RPMI8226 (cell line): ENCODE measurements around the gene PIEZO2.
"Not testable (repeated sequence)": the region's sequence is repeated elsewhere in the genome, so short reads cannot be mapped to it uniquely, and the experiment has no call there.

Source experiments
- DNase-seq: peaks from one replicate; pipeline ENCODE4 v3.0.0-alpha.2; 2015

The PIEZO2 gene

GRCh38 chr18:10660179-10660884, 489.0 kb downstream of the PIEZO2 start:
- peak; percentile 88 for DNase-seq

GRCh38 chr18:10659594-10659993, 489.8 kb downstream of the PIEZO2 start:
- peak; percentile 50 for DNase-seq

- DNase-seq: no peak
Observed at GRCh38 chr18:10659000-10659399, 490.4 kb downstream of the PIEZO2 start.

- DNase-seq: not testable (repeated sequence)
Observed at GRCh38 chr18:10644003-10644402, 505.4 kb downstream of the PIEZO2 start.

GRCh38 chr18:10642915-10643524, 506.3 kb downstream of the PIEZO2 start:
- DNase-seq: not testable (repeated sequence)

- DNase-seq: not testable (repeated sequence)
Observed at GRCh38 chr18:10638539-10638885, 510.9 kb downstream of the PIEZO2 start.

GRCh38 chr18:10637858-10638538, 511.4 kb downstream of the PIEZO2 start:
- DNase-seq: not testable (repeated sequence)

- DNase-seq: peak; percentile 77
Observed at GRCh38 chr18:10629076-10629475, 520.3 kb downstream of the PIEZO2 start.

- peak; percentile 31 for DNase-seq
Observed at GRCh38 chr18:10626606-10627213, 522.7 kb downstream of the PIEZO2 start.

GRCh38 chr18:10623606-10624005, 525.8 kb downstream of the PIEZO2 start:
- DNase-seq: not testable (repeated sequence)

- DNase-seq: not testable (repeated sequence)
Observed at GRCh38 chr18:10622982-10623381, 526.4 kb downstream of the PIEZO2 start.

- DNase-seq: not testable (repeated sequence)
Observed at GRCh38 chr18:10620670-10621329, 528.6 kb downstream of the PIEZO2 start.
